H9 (cell line): ENCODE results near the gene RBM5. TPM values are rescaled to one million over a fixed set of nuclear protein-coding genes. Genes with fewer than 3 reads are reported as not detected.

Experiments used
- DNase-seq: peaks from one replicate; pipeline ENCODE4 v3.0.0-alpha.2; 2017
- H2AFZ ChIP-seq: one replicate; pipeline ENCODE4 v1.6.1; 2013; ENCODE audit warnings: mild to moderate bottlenecking, low read length, control low read depth, moderate library complexity
- H2AK5ac ChIP-seq: 2 replicates; pipeline ENCODE4 v1.6.1; 2013; ENCODE audit warnings: low read length, control low read depth, mixed read lengths; ENCODE audit not compliant: insufficient read length
- H2BK120ac ChIP-seq: one replicate; pipeline ENCODE4 v1.6.1; 2013; ENCODE audit warnings: low read depth, mild to moderate bottlenecking, low read length, control low read depth, inconsistent platforms; ENCODE audit not compliant: poor library complexity, severe bottlenecking
- H2BK12ac ChIP-seq: 2 replicates; pipeline ENCODE4 v1.6.1; 2013; ENCODE audit warnings: low read length, control low read depth, mixed read lengths, low read depth; ENCODE audit not compliant: insufficient read length
- H2BK15ac ChIP-seq: 2 replicates; pipeline ENCODE4 v1.6.1; 2013; ENCODE audit warnings: low read depth, low read length, control low read depth
- H2BK20ac ChIP-seq: one replicate; pipeline ENCODE4 v1.6.1; 2013; ENCODE audit warnings: low read depth, mild to moderate bottlenecking, low read length, control low read depth, inconsistent platforms; ENCODE audit not compliant: poor library complexity, severe bottlenecking
- H2BK5ac ChIP-seq: 2 replicates; pipeline ENCODE4 v1.6.1; 2013; ENCODE audit warnings: low read length, control low read depth, mixed read lengths; ENCODE audit not compliant: insufficient read length
- H3K14ac ChIP-seq: 2 replicates; pipeline ENCODE4 v1.6.1; 2013; ENCODE audit warnings: low read length, control low read depth; ENCODE audit not compliant: insufficient read depth
- H3K18ac ChIP-seq: 2 replicates; pipeline ENCODE4 v1.6.1; 2013; ENCODE audit warnings: low read depth, mild to moderate bottlenecking, mixed read lengths, low read length, control low read depth; ENCODE audit not compliant: insufficient read length
- H3K23ac ChIP-seq: 2 replicates; pipeline ENCODE4 v1.6.1; 2013; ENCODE audit warnings: low read length, control low read depth, mixed read lengths, low read depth; ENCODE audit not compliant: insufficient read length
- H3K23me2 ChIP-seq: 2 replicates; pipeline ENCODE4 v1.6.1; 2013; ENCODE audit warnings: low read depth, mild to moderate bottlenecking, mixed read lengths, low read length, control low read depth; ENCODE audit not compliant: insufficient read length, poor library complexity, severe bottlenecking
- H3K27ac ChIP-seq: 2 replicates; pipeline ENCODE4 v1.5.1; 2013; ENCODE audit warnings: low read length, control low read depth, mixed read lengths, low read depth; ENCODE audit not compliant: insufficient read length
- H3K27me3 ChIP-seq: 2 replicates; pipeline ENCODE4 v1.6.1; 2013; ENCODE audit warnings: low read length, control low read depth, inconsistent platforms; ENCODE audit not compliant: insufficient read depth
- H3K4ac ChIP-seq: 2 replicates; pipeline ENCODE4 v1.6.1; 2013; ENCODE audit warnings: low read depth, mild to moderate bottlenecking, control low read depth, inconsistent platforms, low read length, moderate library complexity
- H3K4me1 ChIP-seq: 2 replicates; pipeline ENCODE4 v1.6.1; 2013; ENCODE audit warnings: low read length, control low read depth, inconsistent platforms; ENCODE audit not compliant: insufficient read depth
- H3K4me2 ChIP-seq: 2 replicates; pipeline ENCODE4 v1.6.1; 2013; ENCODE audit warnings: low read length, control low read depth, mixed read lengths; ENCODE audit not compliant: insufficient read length, insufficient read depth
- H3K56ac ChIP-seq: 2 replicates; pipeline ENCODE4 v1.6.1; 2013; ENCODE audit warnings: low read depth, mild to moderate bottlenecking, mixed read lengths, low read length, control low read depth; ENCODE audit not compliant: insufficient read length
- H3K79me1 ChIP-seq: 2 replicates; pipeline ENCODE4 v1.6.1; 2013; ENCODE audit warnings: low read depth, mild to moderate bottlenecking, moderate library complexity, low read length, control low read depth, inconsistent platforms; ENCODE audit not compliant: insufficient read depth, poor library complexity, severe bottlenecking
- H3K79me2 ChIP-seq: 2 replicates; pipeline ENCODE4 v1.6.1; 2013; ENCODE audit warnings: low read length, control low read depth, inconsistent platforms; ENCODE audit not compliant: insufficient read depth
- H3K9ac ChIP-seq: 2 replicates; pipeline ENCODE4 v1.6.1; 2013; ENCODE audit warnings: low read length, control low read depth, mixed read lengths; ENCODE audit not compliant: insufficient read length; ENCODE audit errors: extremely low read depth
- H3K9me3 ChIP-seq: one replicate; pipeline ENCODE4 v1.6.1; 2013; ENCODE audit warnings: low read depth, low read length, inconsistent platforms; ENCODE audit not compliant: control insufficient read depth
- H3T11ph ChIP-seq: one replicate; pipeline ENCODE4 v1.6.1; 2013; ENCODE audit warnings: mild to moderate bottlenecking, low read length, control low read depth, inconsistent platforms
- H4K20me1 ChIP-seq: one replicate; pipeline ENCODE4 v1.6.1; 2013; ENCODE audit not compliant: control insufficient read depth, insufficient read length, insufficient read depth
- H4K5ac ChIP-seq: 2 replicates; pipeline ENCODE4 v1.6.1; 2013; ENCODE audit warnings: low read depth, mild to moderate bottlenecking, mixed read lengths, low read length, control low read depth; ENCODE audit not compliant: insufficient read length
- H4K8ac ChIP-seq: replicated peaks from 2 replicates; pipeline ENCODE4 v1.6.1; 2013; ENCODE audit warnings: low read length, control low read depth, mixed read lengths, low read depth; ENCODE audit not compliant: insufficient read length
- H4K91ac ChIP-seq: 2 replicates; pipeline ENCODE4 v1.6.1; 2013; ENCODE audit warnings: low read depth, mild to moderate bottlenecking, moderate library complexity, mixed read lengths, low read length, control low read depth; ENCODE audit not compliant: insufficient read length
- H3K27ac Mint-ChIP-seq, 3 experiments: 2 replicates in 2 of 3; 3 replicates in 1 of 3; pipeline ENCODE4 v1.8.0; 2020 to 2021; ENCODE audit warnings: mixed read lengths in 3 of 3, mild to moderate bottlenecking in 1 of 3, moderate library complexity in 1 of 3
- H3K27me3 Mint-ChIP-seq: 2 replicates; pipeline ENCODE4 v1.8.0; 2021; ENCODE audit warnings: low read depth, mild to moderate bottlenecking, moderate library complexity, mixed read lengths
- H3K36me3 Mint-ChIP-seq, 3 experiments: 2 replicates in 2 of 3; 3 replicates in 1 of 3; pipeline ENCODE4 v1.8.0; 2020 to 2021; ENCODE audit warnings: low read depth in 3 of 3, mixed read lengths in 3 of 3; ENCODE audit not compliant: insufficient read depth in 1 of 3
- H3K4me1 Mint-ChIP-seq, 2 experiments: 2 replicates each; pipeline ENCODE4 v1.8.0; 2020; ENCODE audit warnings: mixed read lengths in 2 of 2
- H3K4me3 Mint-ChIP-seq, 2 experiments: 2 replicates in 1 of 2; 3 replicates in 1 of 2; pipeline ENCODE4 v1.8.0; 2020 to 2021; ENCODE audit warnings: mild to moderate bottlenecking in 2 of 2, mixed read lengths in 2 of 2, moderate library complexity in 1 of 2
- H3K9me3 Mint-ChIP-seq, 2 experiments: 2 replicates in 1 of 2; 3 replicates in 1 of 2; pipeline ENCODE4 v1.8.0; 2020; ENCODE audit warnings: mild to moderate bottlenecking in 2 of 2, mixed read lengths in 2 of 2, moderate library complexity in 1 of 2
- CTCF ChIP-seq: fragments of 200-600 bp; sonication (generic); conservative IDR thresholded peaks from 3 replicates; pipeline ENCODE4 v1.8.0; 2021; ENCODE audit warnings: antibody characterized with exemption, mild to moderate bottlenecking
- WGBS: extraction: QIAGEN DNeasy Blood & Tissue Kit; methylation state at CpG from one replicate; pipeline ENCODE4 v1.1.7; 2013; ENCODE audit warnings: missing lambda C conversion rate, low lambda C conversion rate, mixed read lengths; ENCODE audit not compliant: insufficient read length; ENCODE audit errors: extremely low coverage; 5-methylcytosine and 5-hydroxymethylcytosine counted together
- total RNA-seq: library from RNA; stranded (reverse); gene quantifications from 2 replicates; pipeline ENCODE4 v1.2.1, GENCODE V29; 2021

Gene RBM5
- total RNA-seq, 1 experiment from 2014 or later = 123 TPM

- no peak overlapping the region for H2BK5ac ChIP-seq
- no peak overlapping the region for H4K8ac ChIP-seq
- H2BK20ac ChIP-seq = no peak overlapping the region
- no peak overlapping the region for H3K56ac ChIP-seq
- H4K5ac ChIP-seq = no peak overlapping the region
- Mint-ChIP-seq H3K36me3 (no peaks in the 10 kb centered on the region; a peak in 2 of 7 replicates), H3K27ac (peak overlapping the region in 2 of 3 experiments; percentile 57 to 87; a peak in 5 of 7 replicates), H3K4me1 (peaks cover 24 to 41% of the 10 kb centered on the region in 2 experiments), H3K27me3 (no peaks in the 10 kb centered on the region; the same call in 1 of the 2 replicates), H3K4me3 (no peak overlapping the region; a peak in 1 of 5 replicates), H3K9me3 (no peaks in the 10 kb centered on the region)
- H3K9me3 ChIP-seq = no peaks in the 10 kb centered on the region
- H3K18ac ChIP-seq = no peak overlapping the region
- no peak overlapping the region for H2AK5ac ChIP-seq
- no CpG with 5 or more reads among the region's 16 CpGs for WGBS
- no peaks in the 10 kb centered on the region for H4K20me1 ChIP-seq
- no peak overlapping the region for H2BK120ac ChIP-seq
- no peak overlapping the region for H3K27ac ChIP-seq
- DNase-seq = no peak
- H3K27me3 ChIP-seq = no peaks in the 10 kb centered on the region
- no peaks in the 10 kb centered on the region for H3K79me2 ChIP-seq
- no peak overlapping the region for H2BK15ac ChIP-seq
- H3T11ph ChIP-seq = no peak overlapping the region
- H3K4ac ChIP-seq = no peak overlapping the region
- no peak overlapping the region for H3K9ac ChIP-seq
- no peak overlapping the region for H3K23ac ChIP-seq
- 0 out of 2 replicates have a peak overlapping the region, but pooled peaks have one; percentile 17 for H3K14ac ChIP-seq
- no peaks in the 10 kb centered on the region for H3K23me2 ChIP-seq
- H3K4me1 ChIP-seq = peaks cover 4% of the 10 kb centered on the region; the same call in 1 of the 2 replicates
- no peak overlapping the region for H3K4me2 ChIP-seq
- H2BK12ac ChIP-seq = no peak overlapping the region
- no peak overlapping the region for H2AFZ ChIP-seq
- H3K79me1 ChIP-seq = no peaks in the 10 kb centered on the region
- TF ChIP-seq CTCF = no peak
- no peak overlapping the region for H4K91ac ChIP-seq
Observed at GRCh38 chr3:50126287-50127211, 37.8 kb downstream of the RBM5 start.
